Suppressor macrophage treated with lipopolysaccharide for 1 hour (primary cell): Measurements from ENCODE around the gene CFAP77.
A peak's percentile ranks its signal among the peaks of the same experiment; 100 is the strongest.

Experiments
- DNase-seq, 3 donors: peaks; one replicate each; pipeline ENCODE4 v3.0.0-alpha.2; 2020 to 2022

CFAP77 gene

DNA sequence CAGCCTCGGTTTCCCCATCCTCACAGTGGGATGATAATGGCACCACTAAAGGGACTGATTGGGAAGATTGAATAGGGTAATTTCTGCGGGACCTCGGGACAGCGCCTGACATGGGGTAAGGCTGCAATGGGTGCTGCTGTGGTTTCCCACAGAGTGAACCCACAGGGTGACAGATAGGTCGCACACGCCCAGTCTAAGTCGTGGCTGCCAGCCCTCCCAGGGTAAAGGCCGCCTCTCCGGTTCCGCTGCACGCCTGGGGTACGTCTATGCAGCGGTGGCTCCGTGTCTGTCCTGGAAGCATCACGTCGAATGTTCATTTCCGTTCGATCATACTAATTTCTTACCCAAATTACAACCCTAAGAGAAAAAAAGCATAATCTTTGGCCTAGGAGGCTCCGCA, 631 bp downstream of the CFAP77 start:
- DNase-seq, result peak in 1 of 3 donors; percentile 13

DNA sequence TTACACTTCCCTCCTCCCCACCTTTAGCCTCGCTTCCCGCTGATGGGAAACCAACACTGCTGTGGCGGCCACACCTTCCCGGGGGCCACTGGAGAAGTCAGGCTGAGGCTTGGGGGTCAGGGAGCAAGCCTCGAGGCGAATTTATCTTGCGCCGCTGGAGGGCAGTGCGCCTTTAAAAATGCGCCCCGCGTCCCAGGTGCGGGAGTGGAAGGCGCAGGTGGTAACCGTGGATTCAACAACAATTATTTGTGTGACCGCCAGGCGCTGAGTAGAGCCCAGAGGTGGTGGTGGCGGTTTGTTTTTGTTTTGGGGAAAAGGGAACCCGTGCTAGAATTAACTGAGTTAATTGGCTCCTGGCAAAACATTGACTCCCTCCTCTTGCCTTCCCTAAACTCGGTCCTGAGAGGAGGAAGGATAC, 1.1 kb downstream of the CFAP77 start:
- DNase-seq, result peak; percentile 33 to 49 (median 37)

DNA sequence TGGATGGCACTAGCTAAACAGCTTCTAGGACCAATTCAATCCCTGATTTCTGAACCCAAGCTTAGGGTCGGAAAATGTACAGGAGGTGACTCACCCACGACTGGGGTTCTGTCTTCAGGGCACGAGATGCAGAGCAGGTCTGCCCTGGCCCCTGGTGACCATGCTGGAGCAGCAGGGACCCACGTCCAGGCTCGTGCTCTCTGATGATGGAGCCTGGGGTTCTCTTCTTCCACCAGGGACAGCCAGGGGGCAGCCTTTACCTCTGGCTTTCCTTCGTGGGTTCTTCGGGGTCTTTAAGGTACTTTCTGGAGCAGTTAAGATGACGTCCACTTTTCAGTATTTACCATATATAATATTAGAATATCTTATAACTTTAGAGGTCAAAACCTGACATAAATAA, 2.1 kb downstream of the CFAP77 start:
- DNase-seq, result peak; percentile 37 to 53 (median 48)

DNA sequence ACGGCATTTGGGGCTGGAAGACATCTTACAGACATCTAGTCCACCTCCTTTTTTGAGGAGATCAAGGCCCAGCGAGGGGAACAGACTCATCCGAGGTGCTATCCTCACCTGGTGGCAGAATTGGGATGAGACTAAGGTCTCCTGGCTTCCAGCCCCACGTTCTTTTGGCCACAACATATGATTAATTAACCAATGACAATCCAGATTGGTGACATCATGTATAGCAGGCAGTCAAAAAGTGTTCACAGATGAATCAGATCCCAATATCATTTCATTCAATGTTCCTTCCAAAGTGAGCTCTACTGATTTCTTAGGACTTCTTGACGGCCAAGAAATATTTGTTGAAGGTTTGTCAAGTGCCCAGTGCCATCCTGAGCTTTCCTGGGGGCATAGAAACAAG, 3.9 kb downstream of the CFAP77 start:
- no peak for DNase-seq

DNA sequence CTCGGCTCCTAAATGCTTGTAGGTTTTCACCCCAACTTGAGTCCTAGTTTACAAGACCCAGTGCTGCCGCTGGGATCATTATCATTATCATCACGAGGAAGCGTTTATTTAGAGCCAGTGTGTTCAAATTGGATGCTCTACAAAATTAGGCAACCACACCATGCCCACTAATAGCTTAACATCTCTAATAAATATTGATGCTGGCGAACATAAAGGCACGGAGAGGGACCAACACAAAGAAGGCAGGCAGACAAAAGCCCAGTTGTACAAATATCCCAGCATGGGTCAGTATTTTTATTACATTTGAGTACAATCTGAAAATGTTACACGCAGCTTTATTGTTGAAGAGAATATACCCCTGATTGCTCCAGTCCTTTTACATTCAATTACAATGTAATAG, 4.7 kb downstream of the CFAP77 start:
- no peak for DNase-seq

DNA sequence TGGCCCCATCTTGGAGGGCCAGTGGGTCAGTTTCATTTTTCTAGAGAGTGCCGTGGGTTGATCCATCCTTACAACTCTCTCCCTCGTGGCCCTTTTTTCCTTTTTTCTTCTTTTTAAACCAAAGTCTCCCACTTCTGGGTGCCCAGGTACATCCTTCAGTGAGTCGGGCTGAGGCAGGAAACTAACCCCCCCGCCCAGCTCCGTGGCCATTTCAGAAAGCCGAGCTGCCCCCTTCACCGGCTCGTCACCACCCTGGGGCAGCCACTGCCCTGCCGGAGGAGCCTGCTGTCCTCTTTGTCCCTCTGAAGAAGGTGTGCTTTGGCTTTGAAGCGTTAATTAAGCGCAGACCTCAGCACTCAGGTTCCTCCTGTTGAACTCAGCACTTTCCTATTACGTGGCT, 5.2 kb downstream of the CFAP77 start:
- no peak for DNase-seq

DNA sequence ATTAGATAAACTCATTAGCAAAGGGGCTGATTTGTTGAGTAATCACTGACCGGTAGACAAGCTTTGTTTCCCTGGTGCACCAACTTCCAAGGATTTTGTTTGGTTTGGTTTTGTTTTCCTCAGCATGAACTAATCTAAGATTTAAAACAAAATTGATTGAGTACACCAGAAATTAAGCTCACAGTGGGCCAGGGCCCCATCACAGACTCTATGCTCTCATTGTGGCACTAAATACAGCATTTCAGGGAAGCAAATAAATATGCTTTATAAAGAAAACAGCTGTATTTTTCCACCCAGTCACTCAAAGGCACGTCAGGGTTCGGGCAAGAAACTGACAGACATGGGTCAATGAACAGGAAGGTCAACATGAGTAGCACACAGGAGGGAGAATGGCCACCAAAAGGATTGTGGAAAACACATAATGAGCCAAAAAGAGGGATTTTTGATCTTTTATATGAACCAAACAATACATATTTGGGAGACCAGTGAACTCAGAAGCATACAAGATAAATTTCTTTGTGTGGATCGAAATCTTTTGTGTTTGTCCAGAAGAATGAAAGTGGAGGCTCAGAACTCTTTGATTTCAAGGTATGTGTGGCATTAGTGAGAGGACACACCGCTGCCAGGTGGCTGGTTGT, 8.8 kb downstream of the CFAP77 start:
- no peak for DNase-seq

DNA sequence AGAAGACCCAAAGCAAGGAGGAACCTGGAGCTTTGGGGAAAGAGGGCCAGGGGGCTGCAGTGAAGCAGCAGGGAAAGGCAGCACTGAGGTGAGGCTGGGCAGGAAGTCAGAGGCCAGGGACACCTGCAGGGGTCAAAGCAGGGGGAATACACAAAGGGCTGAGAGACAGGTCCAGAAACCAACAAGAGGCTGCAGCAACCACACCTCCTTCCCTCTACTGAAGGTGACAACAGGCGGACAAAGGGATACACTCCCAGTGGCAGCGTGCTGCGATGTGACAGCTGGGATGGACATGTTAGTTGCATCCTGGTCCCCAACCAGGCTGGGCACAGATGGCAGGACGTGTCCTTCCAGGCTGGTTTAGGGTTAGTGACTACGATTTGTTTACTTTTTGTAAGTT, 12.6 kb downstream of the CFAP77 start:
- no peak for DNase-seq

DNA sequence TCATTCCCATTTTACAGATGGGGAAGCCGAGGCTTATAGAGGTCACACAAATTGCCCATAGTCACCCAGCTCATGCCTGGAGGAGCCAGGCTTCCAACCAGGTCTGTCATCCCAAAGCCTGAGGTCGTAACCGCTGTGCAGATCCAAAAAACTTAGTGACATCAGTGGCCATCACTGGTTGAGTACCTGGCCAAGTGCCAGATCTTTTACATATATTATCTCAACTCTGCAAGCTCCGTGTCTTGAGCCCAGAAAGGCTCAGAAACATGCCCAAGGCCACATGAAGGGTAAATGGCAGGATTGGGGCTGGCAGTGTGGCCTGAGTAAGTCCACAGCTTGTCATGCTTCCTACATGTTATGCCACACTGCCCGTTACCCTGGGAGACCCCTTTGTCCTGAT, 13.5 kb downstream of the CFAP77 start:
- no peak for DNase-seq

DNA sequence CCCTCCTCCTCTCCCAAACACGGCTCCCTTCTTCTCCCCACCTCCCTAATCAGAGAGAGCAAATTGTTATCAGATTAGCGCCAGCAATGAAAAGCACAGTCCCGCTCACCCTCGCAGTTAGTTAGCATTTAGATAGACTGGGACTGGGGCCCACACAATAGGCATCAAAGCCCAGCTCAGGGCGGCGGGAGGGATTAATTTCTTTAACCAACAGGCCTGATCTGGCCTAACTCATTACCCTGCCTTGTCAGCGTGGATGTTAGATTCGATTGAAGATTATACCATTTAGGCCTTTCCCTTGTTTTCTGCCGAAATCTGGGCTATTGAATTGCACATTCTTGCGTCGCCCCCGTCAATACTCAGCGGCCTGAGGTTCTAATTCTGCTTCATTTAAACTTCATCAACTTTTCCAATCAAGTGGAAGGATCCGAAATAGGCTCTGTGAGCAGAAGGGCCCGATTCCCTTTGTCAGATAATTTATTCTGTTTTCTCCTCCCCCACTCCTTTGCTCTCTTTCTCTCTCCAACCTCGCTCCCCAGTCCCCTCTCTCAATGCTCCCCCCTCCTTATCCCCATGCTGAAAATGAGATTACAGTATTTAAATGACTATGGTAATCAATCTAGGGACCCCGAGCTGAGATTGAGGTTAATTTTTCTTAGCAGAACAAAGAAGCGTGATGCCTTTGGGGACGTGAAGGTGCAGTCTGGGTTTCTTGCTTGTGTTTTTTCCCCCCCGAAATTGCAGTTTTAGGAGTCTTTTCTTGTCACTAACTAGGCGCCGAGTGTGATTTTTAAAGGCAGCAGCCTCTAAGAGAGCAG, 15.1 kb downstream of the CFAP77 start:
- no peak for DNase-seq

DNA sequence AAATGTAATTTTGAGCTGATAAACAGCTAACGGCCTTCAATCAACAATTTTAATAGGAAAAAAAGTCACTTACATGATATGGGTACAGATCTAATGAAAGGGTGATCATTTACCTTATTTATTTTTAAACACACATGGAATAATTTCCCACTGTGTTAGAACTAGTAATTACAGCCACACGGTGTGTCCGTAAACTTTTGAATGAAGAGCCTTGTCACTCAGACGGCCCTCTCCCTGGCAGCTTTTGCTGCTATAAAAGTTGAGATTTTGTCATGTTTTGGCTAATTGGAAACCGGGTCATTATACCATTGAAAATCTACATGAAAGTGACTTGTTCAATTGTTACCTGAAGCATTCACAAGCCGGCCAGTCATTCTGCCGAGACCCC, 15.7 kb downstream of the CFAP77 start:
- no peak for DNase-seq

DNA sequence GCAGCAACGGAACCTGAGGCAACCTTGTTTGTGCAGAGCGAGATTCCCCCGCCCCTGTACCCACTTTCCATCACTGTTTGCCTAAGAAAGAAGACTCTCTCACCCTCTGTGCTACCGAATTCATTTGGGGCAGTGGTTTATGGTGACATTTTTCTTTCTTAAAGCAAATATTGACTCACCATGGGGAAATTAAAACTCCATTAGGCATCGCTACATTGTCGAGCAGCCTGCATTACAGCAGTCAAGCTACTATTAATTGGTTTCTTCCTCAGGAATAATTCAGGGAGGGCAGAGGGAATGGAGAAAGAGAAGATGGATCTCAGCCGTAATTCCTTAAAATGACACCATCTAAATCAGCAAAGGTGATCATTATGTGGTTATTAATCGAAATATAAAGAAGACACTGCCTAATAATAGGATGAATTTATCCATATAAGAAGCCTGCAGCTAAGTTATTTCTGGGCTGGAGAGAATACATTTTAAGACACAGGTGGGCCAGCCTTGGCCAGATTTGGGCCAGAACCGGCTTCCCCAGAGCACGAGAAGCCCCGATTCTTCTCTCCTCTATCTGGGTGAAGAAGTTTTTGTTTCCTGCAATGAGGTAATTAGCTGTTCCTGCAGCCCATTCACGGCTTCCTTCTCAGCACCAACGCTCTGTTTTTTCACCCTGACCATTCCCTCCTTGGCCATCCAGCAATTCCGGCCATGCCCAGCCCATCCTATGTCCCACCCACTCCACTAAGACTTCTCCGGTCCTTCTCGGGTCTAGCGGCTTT, 16.8 kb downstream of the CFAP77 start:
- no peak for DNase-seq

DNA sequence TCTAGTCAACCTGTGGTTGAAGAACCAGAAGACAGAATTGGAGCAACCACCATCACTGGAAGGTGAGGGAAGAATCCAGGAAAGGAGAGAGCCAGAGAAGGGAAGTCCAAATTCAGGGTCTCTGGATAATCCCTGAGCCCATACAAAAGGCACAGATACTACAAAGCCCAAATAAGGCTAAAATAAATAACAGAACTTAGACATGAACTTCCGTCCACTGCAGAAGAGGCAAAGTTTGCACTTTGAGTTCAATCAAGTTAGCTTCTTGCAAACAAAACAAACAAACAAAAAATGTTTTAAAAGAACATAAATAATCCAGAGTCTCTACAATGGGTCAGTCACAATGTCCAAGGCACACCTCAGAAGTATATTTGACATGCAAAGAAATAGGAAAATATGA, 21.0 kb downstream of the CFAP77 start:
- DNase-seq, result no peak

DNA sequence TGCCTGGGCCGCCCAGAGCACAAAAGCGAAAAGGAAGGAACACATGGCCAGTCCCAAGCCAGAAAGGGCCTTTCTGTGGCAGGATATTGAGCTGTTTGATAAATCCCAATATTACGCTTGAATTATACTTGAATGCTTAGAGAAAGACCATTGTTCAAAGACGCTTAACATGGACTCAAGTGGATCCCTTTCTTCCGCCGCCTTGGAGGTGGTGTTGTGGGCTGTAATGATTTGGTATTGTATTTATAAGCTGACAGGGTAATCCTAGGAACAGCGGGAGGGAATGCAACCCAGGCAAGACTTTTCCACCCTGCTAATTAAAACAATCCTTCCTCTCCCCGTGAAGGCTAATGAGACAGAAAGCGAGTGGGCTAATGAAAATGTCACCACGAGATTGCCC, 24.9 kb downstream of the CFAP77 start:
- DNase-seq, result no peak

DNA sequence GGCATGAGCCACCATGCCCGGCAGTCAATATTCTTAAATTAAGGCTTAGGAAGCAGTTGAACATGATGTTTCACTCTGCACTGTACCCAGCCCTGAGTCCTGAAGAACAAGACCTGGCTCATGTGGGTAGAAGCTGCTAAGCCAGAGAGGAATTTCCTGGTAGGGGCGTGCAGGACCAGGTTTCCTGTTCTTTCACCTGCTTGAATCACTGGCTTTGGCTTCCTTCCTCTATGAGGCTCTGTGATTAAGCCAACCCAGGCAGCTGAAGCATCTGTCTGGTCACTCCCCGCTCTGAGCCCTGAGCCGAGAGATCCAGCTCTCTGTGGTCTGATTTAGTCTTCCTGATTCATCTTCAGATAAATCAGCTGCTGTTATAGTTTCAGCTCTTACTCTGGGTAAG, 29.1 kb downstream of the CFAP77 start:
- DNase-seq, result no peak

DNA sequence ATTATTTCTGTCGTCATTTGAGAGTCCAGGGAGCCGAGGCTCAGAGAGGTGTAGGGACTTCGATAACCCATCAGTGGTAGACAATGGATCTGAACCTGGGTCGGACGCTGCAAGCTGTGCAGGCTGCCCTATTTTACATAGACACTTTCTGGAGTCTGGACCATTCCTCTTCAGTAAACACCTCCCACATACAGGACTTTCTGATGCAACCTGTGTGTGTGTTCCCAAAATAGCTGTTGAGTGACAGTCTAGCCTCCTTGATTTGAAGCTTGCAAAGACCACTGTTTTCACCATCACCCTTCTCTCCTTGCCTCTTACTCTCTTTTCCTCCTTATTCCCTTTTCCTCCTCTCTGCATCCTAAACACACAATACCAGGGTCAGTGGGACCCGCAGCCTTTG, 30.7 kb downstream of the CFAP77 start:
- no peak for DNase-seq

DNA sequence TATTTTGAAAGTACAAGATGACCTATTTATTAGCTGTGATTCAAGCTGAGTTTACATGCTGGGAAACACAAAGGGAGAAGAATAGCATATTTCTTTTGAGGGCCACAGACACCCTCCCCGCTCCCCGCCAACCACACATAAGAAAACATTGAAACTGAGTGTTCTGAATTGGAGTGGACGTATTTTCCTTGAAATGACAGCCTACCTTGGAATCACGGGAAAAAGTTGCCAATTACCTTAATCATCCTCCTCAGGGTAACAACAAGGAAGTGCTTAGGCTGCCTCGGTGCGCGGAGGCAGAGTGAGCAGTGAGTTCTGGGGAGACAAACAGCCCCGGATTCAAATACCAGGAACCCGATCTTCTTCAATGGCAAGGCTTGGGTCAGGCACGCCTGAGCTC, 31.4 kb downstream of the CFAP77 start:
- no peak for DNase-seq

DNA sequence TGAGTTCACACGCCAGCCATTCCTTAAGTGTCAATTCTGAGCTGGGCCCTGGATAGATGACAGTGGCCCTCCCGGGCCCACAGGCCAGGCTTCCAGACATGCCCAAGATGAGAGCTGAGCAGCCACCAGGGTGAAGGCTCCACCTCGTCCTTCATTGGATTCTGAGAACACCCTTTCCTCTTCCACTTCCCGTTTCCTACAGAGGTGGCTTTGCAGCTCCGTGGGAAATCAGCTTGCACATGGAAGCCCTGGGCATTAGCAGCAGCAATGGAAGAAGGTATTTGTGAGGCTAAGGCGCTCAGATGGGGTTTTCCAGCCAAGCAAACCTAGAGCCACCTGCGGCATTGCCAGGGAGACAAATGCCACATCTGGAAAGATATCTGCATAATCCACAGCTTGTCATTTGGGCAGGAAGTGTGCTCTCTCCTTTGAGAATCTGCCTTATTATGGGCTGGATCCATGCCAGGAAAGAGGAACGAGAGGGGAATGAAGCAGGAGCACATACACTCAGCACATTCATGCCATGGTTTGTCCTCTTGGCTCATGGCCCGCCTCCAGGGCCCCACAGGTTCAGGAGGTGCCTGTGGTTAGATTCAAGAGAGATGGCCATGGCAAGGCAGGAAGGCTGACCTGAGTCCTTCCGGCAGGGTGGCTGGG, 34.1 kb downstream of the CFAP77 start:
- no peak for DNase-seq

DNA sequence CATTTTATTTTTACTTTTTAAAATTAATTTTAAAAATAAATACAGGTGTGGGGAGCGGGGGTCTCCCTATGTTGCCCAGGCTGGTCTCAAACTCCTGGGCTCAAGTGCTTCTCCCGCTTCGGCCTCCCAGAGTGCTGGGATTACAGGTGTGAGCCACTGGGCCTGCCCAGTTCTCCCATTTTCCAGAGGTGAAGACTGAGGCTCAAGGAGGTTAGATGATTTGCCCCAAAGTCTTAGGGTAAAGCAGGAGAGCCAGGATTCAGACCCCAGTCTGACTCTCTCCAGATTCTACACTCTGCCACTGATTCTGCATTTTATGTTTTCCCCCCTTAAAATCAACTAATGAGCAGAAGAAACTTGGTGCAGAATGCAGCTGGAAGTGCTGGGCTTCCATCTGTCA, 36.9 kb downstream of the CFAP77 start:
- DNase-seq, result no peak

DNA sequence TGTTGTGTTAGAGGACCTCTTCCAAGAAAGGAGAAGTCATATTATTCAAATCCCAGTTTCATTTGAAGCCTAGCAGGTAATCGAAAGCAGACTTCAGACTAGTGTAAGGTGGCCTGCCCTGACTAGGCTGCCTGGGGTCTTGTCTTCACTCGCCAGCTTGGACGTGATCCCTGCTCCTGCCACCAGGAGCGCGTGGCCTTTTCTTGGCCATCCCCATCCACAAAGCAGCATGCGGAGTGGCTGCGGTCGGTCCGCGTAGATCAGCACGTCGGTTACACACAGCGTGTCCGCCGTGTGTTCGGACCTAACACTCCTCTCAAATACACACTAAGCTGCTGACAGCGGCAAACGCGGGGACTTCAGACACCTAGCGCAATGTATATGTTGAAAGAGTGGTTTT, 37.3 kb downstream of the CFAP77 start:
- peak in 1 of 3 donors; percentile 8 for DNase-seq

DNA sequence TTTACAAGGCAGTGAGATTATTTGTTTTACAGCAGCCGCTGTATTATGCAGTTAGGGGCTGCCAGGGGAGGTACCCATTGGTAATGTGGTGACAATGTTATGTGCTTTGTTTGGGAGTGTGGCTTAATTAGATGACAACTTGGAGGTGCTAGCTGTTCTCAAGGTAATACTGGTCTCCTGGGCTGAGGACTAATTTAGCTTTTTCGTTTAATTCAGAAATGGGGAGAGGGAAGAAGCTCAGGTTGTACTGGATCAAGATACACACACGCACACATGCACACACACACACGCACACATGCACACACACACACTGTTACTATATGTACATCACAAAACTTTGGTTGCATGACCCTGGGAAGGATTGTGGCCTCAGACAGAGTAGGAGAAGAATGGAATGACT, 37.9 kb downstream of the CFAP77 start:
- DNase-seq, result no peak

DNA sequence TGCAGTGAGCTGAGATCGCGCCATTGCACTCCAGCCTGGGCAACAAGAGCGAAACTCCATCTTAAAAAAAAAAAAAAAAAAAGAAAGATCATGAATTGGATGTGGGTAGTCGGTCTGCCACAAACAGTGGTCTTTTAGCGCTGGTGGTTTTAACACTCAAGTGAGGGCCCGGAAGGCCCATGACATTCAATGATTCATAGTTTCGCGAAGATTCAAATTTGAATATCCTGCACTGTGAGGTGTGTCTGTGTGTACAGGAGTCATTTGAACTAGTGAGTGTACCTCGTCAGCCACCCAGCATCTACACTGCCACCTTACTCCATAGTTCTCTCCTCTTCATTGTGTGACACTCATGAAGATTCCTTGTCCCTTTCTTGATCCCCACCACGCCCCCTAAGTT, 41.3 kb downstream of the CFAP77 start:
- DNase-seq, result no peak

DNA sequence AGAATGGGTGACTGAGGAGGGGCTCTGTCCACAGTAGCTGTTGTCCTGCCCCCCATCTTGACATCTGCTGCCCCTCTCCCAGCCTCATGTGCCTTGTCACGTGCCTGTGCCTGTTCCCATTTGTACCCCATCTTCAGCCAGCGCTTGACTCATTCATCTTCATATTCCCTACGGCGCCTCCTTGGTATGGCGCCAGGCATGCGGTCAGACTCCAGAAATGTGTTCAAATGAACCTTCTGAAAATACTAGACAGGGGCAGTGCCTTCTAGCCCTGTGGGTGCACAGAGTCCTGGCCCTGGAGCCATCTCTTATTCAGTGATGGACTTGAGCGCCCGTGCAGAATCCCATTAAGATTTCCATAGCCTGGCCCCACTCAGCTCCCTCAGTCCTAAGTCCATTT, 46.2 kb downstream of the CFAP77 start:
- no peak for DNase-seq
